Adrenal gland (tissue), 19 donors: ENCODE data around the gene SLC10A2. TPM values are rescaled to one million over a fixed set of nuclear protein-coding genes. Genes with fewer than 3 reads are reported as not detected.
"Not testable (repeated sequence)": the region's sequence is repeated elsewhere in the genome, so short reads cannot be mapped to it uniquely, and the experiment has no call there.

Experiments used
- DNase-seq, 7 donors: peaks; one replicate each; pipeline ENCODE4 v3.0.0-alpha.2; 2019 to 2020
- H3K27ac ChIP-seq, 5 donors: fragments of 200-600 bp; sonication (generic) in 4 of 5; 1 replicate in 3 of 5; 2 replicates in 2 of 5; pipeline versions ENCODE4 v1.5.1 to v1.8.0; 2016 to 2020; ENCODE audit warnings: mild to moderate bottlenecking in 1 of 5
- H3K27me3 ChIP-seq: fragments of 200-600 bp; 2 replicates; pipeline ENCODE4 v1.8.0; 2021
- H3K36me3 ChIP-seq, 2 donors: fragments of 200-600 bp; replicated peaks in 1 of 2; 1 replicate in 1 of 2; 2 replicates in 1 of 2; pipeline versions ENCODE4 v1.5.1 to v1.8.0; 2018 to 2022
- H3K4me1 ChIP-seq, 2 donors: fragments of 200-600 bp; replicated peaks in 1 of 2; 1 replicate in 1 of 2; 2 replicates in 1 of 2; pipeline versions ENCODE4 v1.5.1 to v1.8.0; 2018 to 2021
- H3K4me3 ChIP-seq, 4 donors: fragments of 200-600 bp; sonication (generic) in 3 of 4; one replicate each; pipeline ENCODE4 v1.5.1; 2016 to 2018
- H3K9me3 ChIP-seq, 3 donors: fragments of 200-600 bp; sonication (generic) in 1 of 3; replicated peaks in 1 of 3; 1 replicate in 2 of 3; 2 replicates in 1 of 3; pipeline versions ENCODE4 v1.5.1 to v1.8.0; 2016 to 2021
- CTCF ChIP-seq, 6 experiments: fragments of 450-650 bp in 4 of 6; fragments of 200-600 bp in 2 of 6; sonication (generic) in 1 of 6; IDR thresholded peaks; 1 replicate in 5 of 6; 2 replicates in 1 of 6; pipeline versions ENCODE4 v1.5.1 to v1.8.0; 2016 to 2021; ENCODE audit warnings: antibody characterized with exemption in 6 of 6, mild to moderate bottlenecking in 2 of 6, moderate library complexity in 1 of 6
- POLR2A ChIP-seq, 2 donors: fragments of 450-650 bp; IDR thresholded peaks; one replicate each; pipeline ENCODE4 v1.6.1; 2017; ENCODE audit warnings: antibody characterized with exemption in 2 of 2, mild to moderate bottlenecking in 2 of 2, moderate library complexity in 1 of 2
- WGBS, 4 donors: extraction: QIAGEN DNeasy Blood & Tissue Kit in 2 of 4; methylation state at CpG; one replicate each; pipeline versions ENCODE4 v1.1.5 to v1.1.7; 2013 to 2017; 5-methylcytosine and 5-hydroxymethylcytosine counted together
- intact Hi-C, 2 donors: fragments of 100-400 bp; cut with DNase I; formaldehyde crosslinking; loops; one replicate each; pipeline versions ENCODE4 v1.14.1 to v1.15.0; 2022 to 2023
- long read RNA-seq, 10 donors: library from polyadenylated mRNA in 3 of 10; unstranded in 2 of 10; stranded (forward) in 1 of 10; transcript quantifications; one replicate each; pipeline ENCODE4 v2.0.0 and lab custom pipeline, GENCODE V29; 2021 to 2026
- polyA plus RNA-seq, 3 donors: library from polyadenylated mRNA; stranded (reverse); fragments of 200-250 nt in 2 of 3; fragments of 350-450 nt in 1 of 3; fragmentation: Illumina TruSeq in 1 of 3; extraction: RNeasy Lipid Tissue Mini Kit (QIAGEN cat#74804) in 1 of 3; gene quantifications; one replicate each; pipeline ENCODE4 v1.2.3, GENCODE V29; 2013 to 2014
- total RNA-seq, 9 donors: library from RNA; depleted of rRNA in 4 of 9; stranded (reverse); fragments of >200 nt in 4 of 9; fragments of 120-200 nt in 1 of 9; fragmentation: NEBNext Ultra II Directional in 1 of 9; extraction: Animal tissue kit (Norgen Biotek cat#: 25700) in 1 of 9; gene quantifications; one replicate each; pipeline versions ENCODE4 v1.1.0 to v1.2.4, GENCODE V29; 2013 to 2023
- donor health status: healthy with polysubstance abuse.
- donor health status: Bipolar disorder and iron deficiency.
- donor health status: DM: yes; HTN: yes; CAD: no.
- donor health status: DM: no; HTN: no; CAD: no.
- donor health status: DM: no; HTN: no; CAD: no.
- donor health status: DM: yes; HTN: yes; CAD: no.

SLC10A2 gene
- not detected for total RNA-seq
- not detected for polyA plus RNA-seq
- long read RNA-seq, donor 1: 0 reads
- long read RNA-seq, donor 2: 0 reads
- long read RNA-seq, donor 3: 0 reads
- long read RNA-seq, donor 4: 0 reads
- long read RNA-seq, donor 5: 0 reads
- long read RNA-seq, donor 6: 0 reads
- long read RNA-seq, donor 7: 0 reads
- long read RNA-seq, donor 8: 0 reads
- long read RNA-seq, donor 9: 0 reads
- long read RNA-seq, donor 10: 0 reads

- H3K27ac ChIP-seq: no peak within 1 kb of the TSS
- no peak for DNase-seq
- H3K36me3 ChIP-seq: no peaks in the 10 kb centered on the region
- intact Hi-C loops: no loop called here
- 76 to 84% (median 81%) methylated on average over 9 of the region's 9 CpGs for WGBS, 4 donors
- no peaks in the 10 kb centered on the region for H3K4me1 ChIP-seq
- H3K9me3 ChIP-seq: no peaks in the 10 kb centered on the region
- H3K4me3 ChIP-seq: no peak within 1 kb of the TSS
- no peak for TF ChIP-seq CTCF (IDR thresholded peaks at IDR 0.05)
- no peak for TF ChIP-seq POLR2A (IDR thresholded peaks at IDR 0.05)
- H3K27me3 ChIP-seq: no peaks in the 10 kb centered on the region
These were observed at the start of gene SLC10A2 for GRCh38 chr13:103066079-103066780. SLC10A2 (minus strand) TSS chr13:103066417; CDS start chr13:103066249, 168 bp downstream.

GRCh38 chr13:103107580-103107979, 41.4 kb upstream of the SLC10A2 start:
- H3K9me3 ChIP-seq: no peaks in the 10 kb centered on the region
- H3K4me1 ChIP-seq: no peaks in the 10 kb centered on the region
- no peak for DNase-seq
- H3K36me3 ChIP-seq: no peaks in the 10 kb centered on the region
- H3K27me3 ChIP-seq: no peaks in the 10 kb centered on the region
- no peak overlapping the region for H3K27ac ChIP-seq
- no peak overlapping the region for H3K4me3 ChIP-seq
- no peak for TF ChIP-seq CTCF (IDR thresholded peaks at IDR 0.05)
- TF ChIP-seq POLR2A (IDR thresholded peaks at IDR 0.05): no peak
- intact Hi-C loops: no loop called here
- 42 to 56% (median 49%) methylated on average over 3 of the region's 3 CpGs for WGBS, 4 donors

- Histone ChIP-seq H3K4me3 (no peak overlapping the region), H3K4me1 (peaks cover 0 to 5% of the 10 kb centered on the region in 2 donors), H3K36me3 (no peaks in the 10 kb centered on the region), H3K9me3 (no peaks in the 10 kb centered on the region), H3K27ac (no peak overlapping the region), H3K27me3 (no peaks in the 10 kb centered on the region)
- WGBS, 4 donors: 88 to 96% (median 93%) methylated on average over 5 of the region's 5 CpGs
- no peak for TF ChIP-seq CTCF (IDR thresholded peaks at IDR 0.05)
- TF ChIP-seq POLR2A (IDR thresholded peaks at IDR 0.05): no peak
- no peak for DNase-seq
- intact Hi-C loops: no loop called here
These were observed 38.1 kb upstream of the SLC10A2 start for GRCh38 chr13:103104340-103104739.

GRCh38 chr13:103103456-103103855, 37.2 kb upstream of the SLC10A2 start:
- WGBS, 4 donors: 90 to 97% (median 95%) methylated on average over 6 of the region's 6 CpGs
- intact Hi-C loops, DNase-seq, H3K27ac ChIP-seq, H3K9me3 ChIP-seq, H3K27me3 ChIP-seq, H3K4me1 ChIP-seq, H3K36me3 ChIP-seq, H3K4me3 ChIP-seq: not testable (repeated sequence)

GRCh38 chr13:103102482-103102881, 36.3 kb upstream of the SLC10A2 start:
- Histone ChIP-seq H3K36me3 (no peaks in the 10 kb centered on the region), H3K9me3 (no peaks in the 10 kb centered on the region), H3K4me1 (peaks cover 0 to 5% of the 10 kb centered on the region in 2 donors), H3K4me3 (no peak overlapping the region), H3K27ac (no peak overlapping the region), H3K27me3 (no peaks in the 10 kb centered on the region)
- TF ChIP-seq POLR2A (IDR thresholded peaks at IDR 0.05): no peak
- TF ChIP-seq CTCF (IDR thresholded peaks at IDR 0.05): no peak
- WGBS, 4 donors: 33 to 80% (median 64%) methylated on average over 1 of the region's 1 CpG
- intact Hi-C loops: no loop called here
- no peak for DNase-seq
